CD4-positive, alpha-beta memory T cell (primary cell): ENCODE results near the gene TCTN3. TPM values are rescaled to one million over a fixed set of nuclear protein-coding genes. Genes with fewer than 3 reads are reported as not detected.
"Not testable (repeated sequence)": the region's sequence is repeated elsewhere in the genome, so short reads cannot be mapped to it uniquely, and the experiment has no call there.

Experiments
- CTCF ChIA-PET: fragments of 350-600 bp; sonication (Branson Sonifier 250); formaldehyde crosslinking; loops from one replicate; lab custom pipeline; 2021; ENCODE audit warnings: inconsistent platforms; ENCODE audit not compliant: partially characterized antibody; lab: Charles Lee
- POLR2A ChIA-PET: fragments of 350-600 bp; sonication (Branson Sonifier 250); formaldehyde crosslinking; loops from one replicate; lab custom pipeline; 2021; ENCODE audit not compliant: partially characterized antibody; lab: Charles Lee
- DNase-seq, 5 donors: peaks; one replicate each; pipeline versions ENCODE4 v3.0.0 to v3.0.0-alpha.2; 2020 to 2022; ENCODE audit warnings: mixed read lengths in 1 of 5
- H3K27ac ChIP-seq: one replicate; pipeline ENCODE4 v1.7.0; 2013; ENCODE audit warnings: low read depth, low read length
- H3K27me3 ChIP-seq: 2 replicates; pipeline ENCODE4 v1.7.0; 2013; ENCODE audit warnings: mild to moderate bottlenecking, low read length, moderate library complexity; ENCODE audit not compliant: insufficient read depth
- H3K36me3 ChIP-seq: 2 replicates; pipeline ENCODE4 v1.7.0; 2013; ENCODE audit warnings: mild to moderate bottlenecking, low read length, moderate library complexity; ENCODE audit not compliant: insufficient read depth
- H3K4me1 ChIP-seq: 2 replicates; pipeline ENCODE4 v1.7.0; 2013; ENCODE audit warnings: mild to moderate bottlenecking, low read length, moderate library complexity; ENCODE audit not compliant: insufficient read depth
- H3K4me3 ChIP-seq, 2 donors: one replicate each; pipeline ENCODE4 v1.7.0; 2013; ENCODE audit warnings: low read length in 2 of 2, mild to moderate bottlenecking in 1 of 2
- H3K9me3 ChIP-seq, 2 donors: one replicate each; pipeline ENCODE4 v1.7.0; 2013; ENCODE audit warnings: low read length in 2 of 2, control low read depth in 1 of 2; ENCODE audit not compliant: control insufficient read depth in 1 of 2
- H3K27ac Mint-ChIP-seq, 7 donors: one replicate each; pipeline ENCODE4 v1.8.0; 2020 to 2021; ENCODE audit warnings: mixed read lengths in 7 of 7, mild to moderate bottlenecking in 6 of 7, inconsistent platforms in 3 of 7, moderate library complexity in 3 of 7
- H3K27me3 Mint-ChIP-seq, 2 donors: one replicate each; pipeline ENCODE4 v1.8.0; 2020 to 2021; ENCODE audit warnings: mixed read lengths in 2 of 2
- H3K36me3 Mint-ChIP-seq, 2 donors: one replicate each; pipeline ENCODE4 v1.8.0; 2020 to 2021; ENCODE audit warnings: mixed read lengths in 2 of 2, inconsistent platforms in 1 of 2, mild to moderate bottlenecking in 1 of 2
- H3K4me1 Mint-ChIP-seq, 4 donors: one replicate each; pipeline ENCODE4 v1.8.0; 2020 to 2021; ENCODE audit warnings: mixed read lengths in 4 of 4, mild to moderate bottlenecking in 1 of 4
- H3K4me3 Mint-ChIP-seq, 8 donors: one replicate each; pipeline ENCODE4 v1.8.0; 2020 to 2021; ENCODE audit warnings: mixed read lengths in 8 of 8, mild to moderate bottlenecking in 7 of 8, moderate library complexity in 6 of 8, inconsistent platforms in 3 of 8
- H3K9me3 Mint-ChIP-seq, 8 donors: one replicate each; pipeline ENCODE4 v1.8.0; 2020 to 2021; ENCODE audit warnings: mixed read lengths in 8 of 8, mild to moderate bottlenecking in 5 of 8, inconsistent platforms in 3 of 8, moderate library complexity in 1 of 8
- intact Hi-C: fragments of 100-400 bp; cut with micrococcal nuclease; formaldehyde crosslinking; loops from one replicate; pipeline ENCODE4 v1.15.1; 2023
- polyA plus RNA-seq, 2 donors: library from polyadenylated mRNA; unstranded; fragments of 300-500 nt; fragmentation: Illumina TruSeq; gene quantifications; one replicate each; pipeline ENCODE4 v1.2.3, GENCODE V29; 2021
- total RNA-seq, 2 experiments: library from RNA; stranded (reverse); gene quantifications; one replicate each; pipeline ENCODE4 v1.2.3, GENCODE V29; 2021

The TCTN3 gene
- total and polyA plus RNA-seq, 4 experiments from 2014 or later = 20.5 to 54.9 (median 36.3) TPM

GRCh38 chr10:95730233-95730632 is 36.5 kb upstream of the TCTN3 start:
- ChIA-PET POLR2A (no interaction called here), CTCF (no interaction called here)

GRCh38 chr10:95729323-95730055 is 35.8 kb upstream of the TCTN3 start:
- H3K4me3 ChIP-seq = no peak overlapping the region
- Mint-ChIP-seq H3K36me3 (peaks cover 0 to 2% of the 10 kb centered on the region in 2 donors), H3K9me3 (peaks cover 2 to 37% (median 27%) of the 10 kb centered on the region in 8 donors), H3K4me3 (no peak overlapping the region), H3K4me1 (no peaks in the 10 kb centered on the region), H3K27me3 (peaks cover 5 to 12% of the 10 kb centered on the region in 2 donors), H3K27ac (no peak overlapping the region)
- POLR2A ChIA-PET = no interaction called here
- CTCF ChIA-PET = no interaction called here
- H3K27ac ChIP-seq = no peak overlapping the region
- no peaks in the 10 kb centered on the region for H3K4me1 ChIP-seq
- no peak for DNase-seq
- intact Hi-C loops = no loop called here
- H3K9me3 ChIP-seq = peaks cover 0 to 5% of the 10 kb centered on the region in 2 donors
- H3K27me3 ChIP-seq = no peaks in the 10 kb centered on the region
- H3K36me3 ChIP-seq = no peaks in the 10 kb centered on the region

More at GRCh38 chr10:95730233-95730632, 36.5 kb upstream of the TCTN3 start:
- intact Hi-C loops = no loop called here
- Histone ChIP-seq H3K27me3 (no peaks in the 10 kb centered on the region), H3K27ac (no peak overlapping the region), H3K9me3 (peaks cover 0 to 5% of the 10 kb centered on the region in 2 donors), H3K4me3 (no peak overlapping the region), H3K4me1 (no peaks in the 10 kb centered on the region), H3K36me3 (no peaks in the 10 kb centered on the region)
- DNase-seq = no peak
- H3K36me3 Mint-ChIP-seq = peaks cover 0 to 2% of the 10 kb centered on the region in 2 donors
- H3K4me3 Mint-ChIP-seq = no peak overlapping the region
- H3K4me1 Mint-ChIP-seq = no peaks in the 10 kb centered on the region
- H3K27me3 Mint-ChIP-seq = peaks cover 5 to 12% of the 10 kb centered on the region in 2 donors
- H3K27ac Mint-ChIP-seq = no peak overlapping the region
- peaks cover 2 to 39% (median 28%) of the 10 kb centered on the region in 8 donors for H3K9me3 Mint-ChIP-seq

DNA sequence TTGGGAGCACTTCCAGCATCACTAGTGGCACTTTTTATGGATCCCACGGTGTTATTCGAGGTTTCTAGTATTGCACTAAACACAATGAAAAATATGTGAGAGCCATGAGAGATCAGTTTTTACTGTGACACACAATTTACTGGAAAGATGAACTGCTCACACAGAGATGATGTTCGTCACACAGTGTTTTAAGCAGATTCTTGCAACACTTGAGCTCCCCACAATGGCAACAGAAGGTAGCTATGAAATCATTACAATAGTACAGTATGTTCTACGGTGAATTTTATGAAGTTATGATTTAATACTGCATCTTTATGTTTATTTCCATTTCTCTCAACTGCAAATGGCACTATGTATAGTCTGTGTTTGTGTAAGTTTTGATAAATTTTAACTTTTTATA is 34.8 kb upstream of the TCTN3 start:
- Mint-ChIP-seq H3K9me3 (peaks cover under 1 to 30% (median 20%) of the 10 kb centered on the region in 8 donors), H3K27me3 (peaks cover 5 to 12% of the 10 kb centered on the region in 2 donors), H3K4me1 (no peaks in the 10 kb centered on the region), H3K27ac (no peak overlapping the region), H3K36me3 (peaks cover 0 to 2% of the 10 kb centered on the region in 2 donors), H3K4me3 (no peak overlapping the region)
- Histone ChIP-seq H3K4me3 (no peak overlapping the region), H3K4me1 (no peaks in the 10 kb centered on the region), H3K9me3 (peaks cover 0 to 5% of the 10 kb centered on the region in 2 donors), H3K27me3 (no peaks in the 10 kb centered on the region), H3K36me3 (no peaks in the 10 kb centered on the region), H3K27ac (no peak overlapping the region)
- intact Hi-C loops = no loop called here
- CTCF ChIA-PET = no interaction called here
- POLR2A ChIA-PET = no interaction called here
- no peak for DNase-seq

- CTCF ChIA-PET, H3K4me3 Mint-ChIP-seq, H3K27me3 Mint-ChIP-seq, POLR2A ChIA-PET, intact Hi-C loops, H3K27me3 ChIP-seq, H3K9me3 ChIP-seq, H3K36me3 ChIP-seq, H3K27ac ChIP-seq, H3K27ac Mint-ChIP-seq, DNase-seq, H3K4me1 ChIP-seq, H3K4me1 Mint-ChIP-seq, H3K4me3 ChIP-seq, H3K36me3 Mint-ChIP-seq: not testable (repeated sequence)
- H3K9me3 Mint-ChIP-seq = peaks cover 0 to 15% (median 2%) of the 10 kb centered on the region in 8 donors
Observed at GRCh38 chr10:95722496-95722895, 28.8 kb upstream of the TCTN3 start.

DNA sequence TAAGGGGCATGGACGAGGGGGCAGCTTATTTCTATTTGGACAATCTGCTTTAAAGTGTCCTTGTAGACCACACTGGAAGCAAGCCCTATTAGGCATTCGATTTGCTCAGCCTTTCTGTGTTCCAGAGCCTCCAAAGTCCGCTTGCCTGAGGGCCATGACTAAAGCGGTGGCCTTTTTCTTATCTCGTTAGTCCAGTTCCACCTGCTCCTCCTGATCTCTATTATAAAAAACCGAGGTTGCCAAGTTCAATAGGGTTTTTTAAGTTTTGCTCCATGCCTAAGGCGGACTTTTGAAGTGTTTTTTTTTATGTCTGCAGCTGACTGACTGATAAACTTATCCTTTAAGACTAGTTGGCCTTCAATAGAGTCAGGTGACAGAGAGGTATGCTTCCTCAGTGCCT is 27.0 kb upstream of the TCTN3 start:
- H3K9me3 Mint-ChIP-seq = peaks cover 0 to 15% (median 2%) of the 10 kb centered on the region in 8 donors
- H3K9me3 ChIP-seq, H3K4me1 Mint-ChIP-seq, H3K27me3 Mint-ChIP-seq, H3K4me3 Mint-ChIP-seq, CTCF ChIA-PET, POLR2A ChIA-PET, intact Hi-C loops, H3K36me3 ChIP-seq, H3K27ac ChIP-seq, H3K4me1 ChIP-seq, H3K27me3 ChIP-seq, H3K27ac Mint-ChIP-seq, H3K36me3 Mint-ChIP-seq, DNase-seq, H3K4me3 ChIP-seq: not testable (repeated sequence)

DNA sequence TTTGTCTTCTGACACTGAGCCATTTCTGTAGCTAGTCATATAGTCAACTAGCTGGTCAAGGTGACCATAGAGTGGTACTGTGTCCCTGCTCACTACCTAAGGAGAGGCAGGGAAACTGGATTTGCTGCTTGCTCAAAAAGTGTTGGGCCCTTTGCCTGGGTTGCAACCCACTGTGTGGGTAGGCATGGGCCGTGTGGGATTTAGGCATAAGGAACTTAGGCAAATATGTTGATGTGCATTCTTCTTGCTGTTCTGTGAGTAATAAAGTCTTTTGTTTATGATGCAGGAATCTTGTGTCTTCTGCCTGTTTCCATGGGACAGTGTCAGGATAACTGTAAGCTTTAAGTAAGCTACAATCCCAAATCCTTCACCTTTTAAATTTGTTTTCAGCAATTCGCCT is 23.1 kb upstream of the TCTN3 start:
- POLR2A ChIA-PET = no interaction called here
- H3K36me3 Mint-ChIP-seq = no peaks in the 10 kb centered on the region
- H3K4me1 ChIP-seq = no peaks in the 10 kb centered on the region
- CTCF ChIA-PET = interaction anchor here (1.2 to 1.4 kb wide), 2 partner anchors 23 to 148 kb away, joined by 3 to 4 read pairs; partner anchors contain the start of gene TCTN3
- no peaks in the 10 kb centered on the region for H3K36me3 ChIP-seq
- no peak overlapping the region for H3K27ac ChIP-seq
- intact Hi-C loops = no loop called here
- H3K4me3 ChIP-seq = no peak overlapping the region
- no peaks in the 10 kb centered on the region for H3K9me3 ChIP-seq
- H3K4me1 Mint-ChIP-seq = no peaks in the 10 kb centered on the region
- H3K27me3 ChIP-seq = no peaks in the 10 kb centered on the region
- DNase-seq = no peak
- no peak overlapping the region for H3K4me3 Mint-ChIP-seq
- peaks cover 0 to 2% (median 0%) of the 10 kb centered on the region in 8 donors for H3K9me3 Mint-ChIP-seq
- no peak overlapping the region for H3K27ac Mint-ChIP-seq
- H3K27me3 Mint-ChIP-seq = peaks cover 0 to 3% of the 10 kb centered on the region in 2 donors

DNA sequence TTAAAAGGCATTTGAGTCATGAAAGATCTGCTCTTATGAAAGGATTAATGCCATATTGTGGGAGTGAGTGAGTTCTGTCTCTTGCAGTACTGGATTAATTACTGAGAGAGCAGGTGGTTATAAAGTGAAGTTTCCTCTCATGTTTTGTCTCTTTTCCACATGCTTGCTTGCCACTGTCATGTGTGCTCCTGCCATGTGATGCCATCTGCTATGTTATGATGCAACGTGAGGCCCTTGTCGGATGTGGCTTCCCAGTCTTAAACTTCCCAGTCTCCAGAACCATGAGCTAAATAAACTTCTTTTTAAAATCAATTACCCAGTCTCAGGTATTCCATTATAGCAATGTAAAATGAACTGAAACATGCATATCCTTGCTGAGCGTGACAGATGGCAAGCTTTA is 22.7 kb upstream of the TCTN3 start:
- Mint-ChIP-seq H3K4me1 (no peaks in the 10 kb centered on the region), H3K9me3 (no peaks in the 10 kb centered on the region), H3K4me3 (no peak overlapping the region), H3K27ac (no peak overlapping the region), H3K36me3 (no peaks in the 10 kb centered on the region), H3K27me3 (peaks cover 0 to 3% of the 10 kb centered on the region in 2 donors)
- no peak for DNase-seq
- POLR2A ChIA-PET = no interaction called here
- no peaks in the 10 kb centered on the region for H3K9me3 ChIP-seq
- no peak overlapping the region for H3K27ac ChIP-seq
- no peaks in the 10 kb centered on the region for H3K27me3 ChIP-seq
- H3K36me3 ChIP-seq = no peaks in the 10 kb centered on the region
- H3K4me3 ChIP-seq = no peak overlapping the region
- intact Hi-C loops = no loop called here
- CTCF ChIA-PET = interaction anchor here (1.2 kb wide), 1 partner anchor 23 kb away, joined by 4 read pairs; the partner anchor contains the start of gene TCTN3
- H3K4me1 ChIP-seq = no peaks in the 10 kb centered on the region
